ENCODE measurements around the gene SNX32.

- TF ChIP-seq, protein P1, sequence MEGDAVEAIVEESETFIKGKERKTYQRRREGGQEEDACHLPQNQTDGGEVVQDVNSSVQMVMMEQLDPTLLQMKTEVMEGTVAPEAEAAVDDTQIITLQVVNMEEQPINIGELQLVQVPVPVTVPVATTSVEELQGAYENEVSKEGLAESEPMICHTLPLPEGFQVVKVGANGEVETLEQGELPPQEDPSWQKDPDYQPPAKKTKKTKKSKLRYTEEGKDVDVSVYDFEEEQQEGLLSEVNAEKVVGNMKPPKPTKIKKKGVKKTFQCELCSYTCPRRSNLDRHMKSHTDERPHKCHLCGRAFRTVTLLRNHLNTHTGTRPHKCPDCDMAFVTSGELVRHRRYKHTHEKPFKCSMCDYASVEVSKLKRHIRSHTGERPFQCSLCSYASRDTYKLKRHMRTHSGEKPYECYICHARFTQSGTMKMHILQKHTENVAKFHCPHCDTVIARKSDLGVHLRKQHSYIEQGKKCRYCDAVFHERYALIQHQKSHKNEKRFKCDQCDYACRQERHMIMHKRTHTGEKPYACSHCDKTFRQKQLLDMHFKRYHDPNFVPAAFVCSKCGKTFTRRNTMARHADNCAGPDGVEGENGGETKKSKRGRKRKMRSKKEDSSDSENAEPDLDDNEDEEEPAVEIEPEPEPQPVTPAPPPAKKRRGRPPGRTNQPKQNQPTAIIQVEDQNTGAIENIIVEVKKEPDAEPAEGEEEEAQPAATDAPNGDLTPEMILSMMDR (IDR thresholded peaks at IDR 0.05), result no peak
- no peak; the same call in 1 of the 2 replicates for TF ChIP-seq POLR2AphosphoS5 (IDR thresholded peaks at IDR 0.05; ENCODE audit: low read depth, low read length)
- TF ChIP-seq, protein P2, sequence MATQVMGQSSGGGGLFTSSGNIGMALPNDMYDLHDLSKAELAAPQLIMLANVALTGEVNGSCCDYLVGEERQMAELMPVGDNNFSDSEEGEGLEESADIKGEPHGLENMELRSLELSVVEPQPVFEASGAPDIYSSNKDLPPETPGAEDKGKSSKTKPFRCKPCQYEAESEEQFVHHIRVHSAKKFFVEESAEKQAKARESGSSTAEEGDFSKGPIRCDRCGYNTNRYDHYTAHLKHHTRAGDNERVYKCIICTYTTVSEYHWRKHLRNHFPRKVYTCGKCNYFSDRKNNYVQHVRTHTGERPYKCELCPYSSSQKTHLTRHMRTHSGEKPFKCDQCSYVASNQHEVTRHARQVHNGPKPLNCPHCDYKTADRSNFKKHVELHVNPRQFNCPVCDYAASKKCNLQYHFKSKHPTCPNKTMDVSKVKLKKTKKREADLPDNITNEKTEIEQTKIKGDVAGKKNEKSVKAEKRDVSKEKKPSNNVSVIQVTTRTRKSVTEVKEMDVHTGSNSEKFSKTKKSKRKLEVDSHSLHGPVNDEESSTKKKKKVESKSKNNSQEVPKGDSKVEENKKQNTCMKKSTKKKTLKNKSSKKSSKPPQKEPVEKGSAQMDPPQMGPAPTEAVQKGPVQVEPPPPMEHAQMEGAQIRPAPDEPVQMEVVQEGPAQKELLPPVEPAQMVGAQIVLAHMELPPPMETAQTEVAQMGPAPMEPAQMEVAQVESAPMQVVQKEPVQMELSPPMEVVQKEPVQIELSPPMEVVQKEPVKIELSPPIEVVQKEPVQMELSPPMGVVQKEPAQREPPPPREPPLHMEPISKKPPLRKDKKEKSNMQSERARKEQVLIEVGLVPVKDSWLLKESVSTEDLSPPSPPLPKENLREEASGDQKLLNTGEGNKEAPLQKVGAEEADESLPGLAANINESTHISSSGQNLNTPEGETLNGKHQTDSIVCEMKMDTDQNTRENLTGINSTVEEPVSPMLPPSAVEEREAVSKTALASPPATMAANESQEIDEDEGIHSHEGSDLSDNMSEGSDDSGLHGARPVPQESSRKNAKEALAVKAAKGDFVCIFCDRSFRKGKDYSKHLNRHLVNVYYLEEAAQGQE (IDR thresholded peaks at IDR 0.05; ENCODE audit: insufficient read depth in 1 of 2, low read depth in 2 of 2, low read length in 1 of 2), result no peak
- no peak for TF ChIP-seq SIN3A (IDR thresholded peaks at IDR 0.05; ENCODE audit: borderline replicate concordance, insufficient read depth, low read depth, low read length)
- no peak for TF ChIP-seq TCF7L2 (IDR thresholded peaks at IDR 0.05; ENCODE audit: low read depth, low read length)
These were observed 31.9 kb downstream of the SNX32 start for GRCh38 chr11:65865550-65866172.

Measured in Panc1 (cell line).